Motor neuron (in vitro differentiated cells): ENCODE data around the gene APMAP. TPM values are rescaled to one million over a fixed set of nuclear protein-coding genes. Genes with fewer than 3 reads are reported as not detected.
"Not testable (repeated sequence)": the region's sequence is repeated elsewhere in the genome, so short reads cannot be mapped to it uniquely, and the experiment has no call there.

Experiments used
- ATAC-seq, 8 experiments: fragments of 200-7000 bp; cut with Tn5 transposase; replicated peaks in 6 of 8; 2 replicates each; pipeline ENCODE4 v1.8.0; 2021; ENCODE audit warnings: mild to moderate bottlenecking in 8 of 8, moderate library complexity in 8 of 8
- H3K27ac ChIP-seq, 2 donors: fragments of 250-450 bp; sonication (Bioruptor Pico); 2 replicates each; pipeline ENCODE4 v1.9.0; 2021; ENCODE audit warnings: antibody characterized with exemption in 2 of 2, mild to moderate bottlenecking in 2 of 2, moderate library complexity in 1 of 2
- H3K4me1 ChIP-seq, 2 donors: fragments of 250-450 bp; sonication (Bioruptor Pico); replicated peaks in 1 of 2; 2 replicates each; pipeline ENCODE4 v1.6.1; 2021; ENCODE audit warnings: antibody characterized with exemption in 2 of 2, mild to moderate bottlenecking in 2 of 2, moderate library complexity in 1 of 2
- H3K4me3 ChIP-seq, 5 donors: fragments of 250-450 bp; sonication (Bioruptor Pico); 2 replicates each; pipeline ENCODE4 v1.9.0; 2021; ENCODE audit warnings: antibody characterized with exemption in 5 of 5, mild to moderate bottlenecking in 5 of 5, moderate library complexity in 4 of 5
- WGBS, 10 experiments: fragments of 450-650 bp; shearing (Covaris generic); methylation state at CpG; one replicate each; pipeline ENCODE4 v1.0.0; 2022; 5-methylcytosine and 5-hydroxymethylcytosine counted together
- in situ Hi-C, 9 experiments: fragments of 400-800 bp; cut with MboI; loops; one replicate each; pipeline ENCODE4 v1.15.0; 2021; ENCODE audit warnings: low sequenced_read_pairs in 9 of 9, low pct_unique_long_range_greater_than_20kb in 2 of 9; ENCODE audit not compliant: unreplicated experiment in 9 of 9
- total RNA-seq, 8 experiments: library from RNA; unstranded; fragments of 300-600 nt; gene quantifications; 2 replicates each; pipeline versions ENCODE4 v1.2.3 to v1.2.4, GENCODE V29; 2022

Gene APMAP
- total RNA-seq, 8 experiments from 2014 or later: 47.5 to 163 (median 73.7) TPM

DNA sequence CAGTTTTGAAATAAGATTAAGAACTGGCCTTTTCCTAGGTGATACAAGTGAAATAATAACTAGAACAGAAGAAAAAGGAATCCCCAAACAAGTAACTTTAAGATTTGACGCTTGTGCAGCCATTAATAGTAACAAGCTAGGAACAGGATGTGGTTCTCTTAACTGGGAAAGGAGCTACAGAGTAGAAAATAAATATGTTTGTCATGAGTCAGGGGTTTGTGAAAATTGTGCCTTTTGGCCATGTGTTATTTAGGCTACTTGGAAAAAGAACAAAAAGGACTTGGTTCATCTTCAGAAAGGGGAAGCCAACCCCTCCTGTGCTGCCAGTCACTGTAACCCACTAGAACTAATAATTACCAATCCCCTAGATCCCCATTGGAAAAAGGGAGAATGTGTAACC, 60.7 kb downstream of the APMAP start:
- ATAC-seq, H3K27ac ChIP-seq, H3K4me1 ChIP-seq, H3K4me3 ChIP-seq, in situ Hi-C loops: not testable (repeated sequence)
- WGBS, 10 experiments: 0 to 100% (median 70%) methylated on average over 1 of the region's 1 CpG; no CpG with 5 or more reads in 4 of the 10 experiments

DNA sequence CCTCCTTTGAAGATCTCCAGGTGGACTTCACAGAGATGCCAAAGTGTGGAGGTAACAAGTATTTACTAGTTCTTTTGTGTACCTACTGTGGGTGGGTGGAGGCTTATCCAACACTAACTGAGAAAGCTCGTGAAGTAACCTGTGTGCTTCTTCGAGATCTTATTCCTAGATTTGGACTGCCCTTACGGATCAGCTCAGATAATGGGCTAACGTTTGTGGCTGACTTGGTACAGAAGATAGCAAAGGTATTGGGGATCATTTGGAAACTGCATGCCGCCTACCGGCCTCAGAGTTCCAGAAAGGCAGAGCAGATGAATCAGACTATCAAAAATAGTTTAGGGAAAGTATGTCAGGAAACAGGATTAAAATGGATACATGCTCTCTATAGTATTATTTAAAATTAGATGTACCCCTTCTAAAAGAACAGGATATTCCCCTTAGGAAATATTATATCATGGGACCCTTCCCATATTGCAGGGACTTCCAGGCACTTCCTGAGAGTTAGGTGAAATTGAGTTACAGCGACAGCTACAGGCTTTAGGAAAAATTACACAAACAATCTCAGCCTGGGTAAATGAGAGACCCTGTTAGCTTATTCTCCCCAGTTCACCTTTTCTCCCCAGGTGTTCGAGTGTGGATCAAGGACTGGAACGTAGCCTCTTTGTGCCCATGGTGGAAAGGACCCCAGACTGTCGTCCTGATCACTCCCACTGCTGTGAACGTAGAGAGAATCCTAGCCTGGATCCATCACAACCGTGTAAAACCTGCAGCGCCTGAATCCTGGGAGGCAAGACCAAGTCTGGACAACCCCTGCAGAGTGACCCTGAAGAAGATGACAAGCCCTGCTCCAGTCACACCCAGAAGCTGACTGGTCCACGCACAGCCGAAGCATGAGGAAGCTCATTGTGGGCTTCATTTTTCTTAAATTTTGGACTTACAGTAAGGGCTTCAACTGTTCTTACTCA, 61.5 kb downstream of the APMAP start:
- ATAC-seq, H3K27ac ChIP-seq, H3K4me1 ChIP-seq, H3K4me3 ChIP-seq, in situ Hi-C loops: not testable (repeated sequence)
- WGBS, 10 experiments: 60 to 80% (median 68%) methylated on average over 1 to 13 of the region's 15 CpGs; no CpG with 5 or more reads in 2 of the 10 experiments

DNA sequence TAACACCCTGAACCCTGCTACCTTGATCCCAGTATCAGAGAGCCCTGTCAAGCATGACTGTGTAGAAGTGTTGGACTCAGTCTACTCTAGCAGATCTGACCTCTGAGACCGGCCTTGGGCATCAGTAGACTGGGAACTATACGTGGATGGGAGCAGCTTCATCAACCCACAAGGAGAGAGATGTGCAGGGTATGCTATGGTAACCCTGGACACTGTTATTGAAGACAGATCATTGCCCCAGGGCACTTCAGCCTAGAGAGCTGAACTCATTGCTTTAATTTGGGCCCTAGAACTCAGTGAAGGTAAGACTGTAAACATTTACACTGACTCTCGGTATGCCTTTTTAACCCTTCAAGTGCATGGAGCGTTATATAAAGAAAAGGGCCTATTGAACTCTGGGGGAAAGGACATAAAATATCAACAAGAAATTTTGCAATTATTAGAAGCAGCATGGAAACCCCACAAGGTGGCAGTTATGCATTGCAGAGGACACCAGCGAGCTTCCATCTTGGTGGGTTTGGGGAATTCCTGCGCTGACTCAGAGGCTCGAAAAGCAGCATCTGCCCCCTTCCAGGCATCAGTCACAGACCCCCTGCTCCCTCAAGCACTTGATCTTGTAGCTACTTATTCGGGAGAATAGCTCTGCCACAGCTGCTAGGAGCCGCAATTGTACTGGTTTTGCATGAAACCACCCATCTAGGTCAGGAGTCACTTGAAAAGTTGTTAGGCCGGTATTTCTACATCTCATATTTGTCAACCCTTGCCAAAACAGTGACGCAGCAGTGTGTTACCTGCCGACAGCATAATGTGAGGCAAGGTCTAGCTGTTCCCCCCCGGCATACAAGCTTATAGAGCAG, 62.5 kb downstream of the APMAP start:
- 0 to 84% (median 71%) methylated on average over 3 to 8 of the region's 13 CpGs; no CpG with 5 or more reads in 3 of the 10 experiments for WGBS, 10 experiments
- H3K4me1 ChIP-seq, H3K4me3 ChIP-seq, H3K27ac ChIP-seq, ATAC-seq, in situ Hi-C loops: not testable (repeated sequence)

DNA sequence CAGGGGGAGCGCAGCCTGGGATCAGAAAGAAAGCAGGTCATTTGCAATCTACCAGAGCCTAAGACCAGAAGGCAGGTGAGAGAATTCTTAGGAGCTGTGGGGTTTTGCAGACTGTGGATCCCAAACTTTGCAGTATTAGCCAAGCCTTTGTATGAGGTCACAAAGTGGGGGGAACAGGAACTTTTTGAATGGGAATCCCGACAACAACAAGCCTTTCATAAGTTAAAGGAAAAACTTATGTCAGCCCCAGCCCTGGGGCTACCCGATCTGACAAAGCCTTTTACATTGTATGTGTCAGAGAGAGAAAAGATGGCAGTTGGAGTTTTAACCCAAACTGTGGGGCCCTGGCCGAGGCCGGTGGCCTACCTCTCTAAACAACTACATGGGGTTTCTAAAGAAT, 63.3 kb downstream of the APMAP start:
- H3K4me3 ChIP-seq, in situ Hi-C loops, ATAC-seq, H3K4me1 ChIP-seq, H3K27ac ChIP-seq: not testable (repeated sequence)
- WGBS, 10 experiments: 17 to 100% (median 67%) methylated on average over 1 to 4 of the region's 5 CpGs; no CpG with 5 or more reads in 3 of the 10 experiments

DNA sequence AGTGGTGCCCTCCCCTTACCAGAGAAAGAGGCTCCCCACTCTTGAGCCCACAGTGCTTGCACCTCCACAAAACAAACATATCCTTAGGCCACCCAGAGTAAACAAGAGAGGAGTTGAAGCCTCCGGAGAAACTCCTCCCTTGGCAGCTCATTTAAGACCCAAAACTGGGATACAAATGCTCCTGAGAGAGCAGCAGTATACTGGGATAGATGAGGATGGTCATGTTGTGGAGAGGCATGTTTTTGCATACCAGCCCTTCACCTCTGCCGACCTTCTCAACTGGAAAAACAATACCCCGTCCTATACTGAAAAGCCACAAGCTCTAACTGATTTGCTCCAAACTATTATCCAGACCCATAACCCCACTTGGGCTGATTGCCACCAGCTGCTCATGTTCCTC, 71.8 kb downstream of the APMAP start:
- H3K27ac ChIP-seq, ATAC-seq, H3K4me3 ChIP-seq, H3K4me1 ChIP-seq: not testable (repeated sequence)
- WGBS, 10 experiments: 20% methylated on average over 1 of the region's 3 CpGs; no CpG with 5 or more reads in 9 of the 10 experiments
- in situ Hi-C loops: loop anchor here in 5 of 9 experiments (25.0 kb wide), 2 partner anchors 133 to 983 kb away; no protein-coding TSS in a partner anchor

DNA sequence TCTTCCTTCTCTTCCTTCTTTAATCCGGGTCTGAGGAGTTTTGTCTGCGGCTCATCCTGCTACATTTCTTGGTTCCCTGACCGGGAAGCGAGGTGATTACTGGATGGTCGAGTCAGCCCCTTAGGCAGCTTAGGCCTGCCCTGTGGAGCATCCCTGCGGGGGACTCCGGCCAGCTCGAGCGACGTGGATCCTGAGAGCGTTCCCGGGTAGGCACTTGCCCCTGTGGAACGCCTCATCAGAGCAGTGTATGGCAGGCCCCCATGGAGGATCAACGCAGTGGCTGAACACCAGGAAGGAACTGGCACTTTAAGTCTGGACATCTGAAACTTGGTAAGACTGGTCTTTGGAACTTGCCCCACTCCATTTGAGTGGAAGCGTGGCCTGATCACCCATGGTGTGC, 72.9 kb downstream of the APMAP start:
- 83 to 100% (median 100%) methylated on average over 1 to 2 of the region's 15 CpGs; no CpG with 5 or more reads in 7 of the 10 experiments for WGBS, 10 experiments

DNA sequence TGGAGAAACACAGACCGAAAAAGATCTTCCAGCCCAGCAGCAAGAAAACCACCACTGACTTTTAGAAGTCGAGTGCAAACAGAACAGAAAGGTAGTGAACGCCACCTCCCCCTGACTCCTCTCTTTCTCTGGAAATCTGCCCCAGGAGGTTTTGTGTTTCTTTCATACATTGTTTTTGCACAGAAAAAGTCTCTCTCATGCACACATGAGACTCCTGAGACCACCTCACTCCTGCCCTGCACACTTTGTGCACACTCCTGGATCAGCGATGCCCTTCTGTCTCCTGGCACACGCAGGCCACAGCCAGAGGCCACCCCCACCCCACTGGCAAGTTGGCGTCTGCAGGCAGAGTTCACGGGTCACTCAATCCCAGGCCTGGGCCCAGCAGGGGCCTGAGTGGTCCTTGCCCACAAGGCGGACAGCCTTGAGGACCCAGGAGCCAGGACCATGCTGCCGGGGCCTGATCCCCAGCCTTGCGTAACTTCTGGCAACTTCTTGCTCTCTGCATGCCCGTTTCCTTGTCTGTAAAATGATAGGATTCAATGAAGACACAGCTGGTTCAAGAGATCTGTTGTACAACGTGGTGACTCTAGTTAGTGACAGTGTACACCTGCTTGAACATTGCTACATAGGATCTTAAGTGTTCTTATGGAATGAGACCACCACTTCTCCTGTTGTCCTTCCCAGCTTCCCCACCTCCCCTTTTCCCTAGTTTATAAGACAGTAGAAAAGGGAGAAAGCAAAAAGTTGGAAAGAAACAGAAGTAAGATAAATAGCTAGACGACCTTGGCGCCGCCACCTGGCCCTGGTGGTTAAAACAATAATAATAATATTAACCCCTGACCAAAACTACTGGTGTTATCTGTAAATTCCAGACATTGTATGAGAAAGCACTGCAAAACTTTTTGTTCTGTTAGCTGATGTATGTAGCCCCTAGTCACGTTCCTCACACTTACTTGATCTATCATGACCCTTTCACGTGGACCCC, 73.7 kb downstream of the APMAP start:
- WGBS, 10 experiments: 0 to 92% (median 39%) methylated on average over 1 to 10 of the region's 17 CpGs; no CpG with 5 or more reads in 1 of the 10 experiments
- Histone ChIP-seq H3K27ac (no peak overlapping the region), H3K4me1 (peaks cover 0 to 9% of the 10 kb centered on the region in 2 donors), H3K4me3 (no peak overlapping the region)
- in situ Hi-C loops: loop anchor here in 6 of 9 experiments (10.0 to 25.0 kb wide), 3 partner anchors 132 to 982 kb away; no protein-coding TSS in a partner anchor
- ATAC-seq: peak in 2 of 8 experiments; percentile 8 to 12

More for the DNA sequence above, 72.9 kb downstream of the APMAP start:
- H3K27ac ChIP-seq, ATAC-seq, H3K4me1 ChIP-seq, H3K4me3 ChIP-seq: not testable (repeated sequence)
- in situ Hi-C loops: loop anchor here in 6 of 9 experiments (10.0 to 25.0 kb wide), 3 partner anchors 132 to 982 kb away; no protein-coding TSS in a partner anchor

DNA sequence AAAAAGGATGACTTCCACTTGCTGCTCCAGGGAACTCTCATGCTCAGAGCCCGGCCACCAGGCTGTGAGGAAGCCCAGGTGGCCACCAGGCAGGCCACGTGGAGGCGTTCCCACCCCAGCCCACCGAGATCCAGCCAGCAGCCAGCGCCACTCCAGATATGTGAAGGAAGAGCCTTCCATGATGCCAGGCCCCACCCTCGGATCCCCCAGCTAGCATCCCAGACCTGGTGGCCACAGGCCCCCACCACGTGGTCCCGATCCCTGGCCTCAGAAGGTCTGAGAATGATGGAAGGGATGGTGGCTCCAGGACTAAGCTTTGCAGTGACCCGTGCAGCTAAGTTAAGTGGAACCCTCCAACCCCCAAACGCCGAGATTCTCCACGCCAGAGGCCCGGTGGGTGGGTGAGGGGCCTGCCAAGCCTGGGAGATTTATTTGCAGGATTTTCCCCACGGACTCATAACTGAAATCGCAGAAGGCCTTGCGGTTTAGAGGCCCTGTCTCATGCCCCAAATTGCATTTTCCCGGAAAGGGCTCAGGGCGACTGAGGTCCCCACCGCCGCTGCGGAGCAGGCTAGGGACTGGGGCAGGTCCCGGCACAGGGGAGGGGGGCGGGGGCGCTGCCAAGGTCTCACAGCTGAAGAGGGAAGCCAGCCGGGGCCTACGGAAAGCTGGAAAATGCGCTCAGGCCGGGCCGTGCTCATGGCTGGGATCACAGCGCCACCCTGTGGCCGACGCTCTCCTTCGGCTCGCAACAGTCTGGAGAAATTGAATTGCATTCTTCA, 74.6 kb downstream of the APMAP start:
- 0 to 27% (median 12%) methylated on average over 1 to 18 of the region's 34 CpGs; no CpG with 5 or more reads in 6 of the 10 experiments for WGBS, 10 experiments
- H3K27ac ChIP-seq: no peak overlapping the region
- H3K4me1 ChIP-seq: peaks cover 0 to 9% of the 10 kb centered on the region in 2 donors
- in situ Hi-C loops: loop anchor here in 6 of 9 experiments (10.0 to 25.0 kb wide), 3 partner anchors 131 to 981 kb away; no protein-coding TSS in a partner anchor
- peak; percentile 83 to 100 (median 96) for ATAC-seq
- no peak overlapping the region for H3K4me3 ChIP-seq

DNA sequence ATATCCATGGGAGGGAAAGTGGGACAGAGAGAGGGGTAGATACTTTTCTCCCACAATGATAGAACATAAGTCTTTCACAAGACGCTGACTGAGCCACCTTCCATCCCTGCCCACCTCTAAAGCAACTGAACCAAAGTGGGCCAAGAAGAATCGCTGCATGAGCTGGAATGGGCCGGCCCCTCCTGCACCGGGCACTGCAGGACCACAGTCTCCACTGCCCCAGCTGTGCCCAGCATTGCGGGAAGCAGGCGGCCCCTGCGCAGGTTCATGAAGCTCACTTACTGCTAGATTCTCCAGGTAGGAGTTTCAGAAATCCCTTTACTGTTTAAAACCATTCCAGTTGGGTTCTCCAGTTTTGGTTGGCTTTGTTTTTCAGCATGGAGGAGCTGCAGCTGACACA, 75.5 kb downstream of the APMAP start:
- WGBS, 10 experiments: 75 to 100% (median 100%) methylated on average over 1 to 2 of the region's 7 CpGs; no CpG with 5 or more reads in 7 of the 10 experiments
- Histone ChIP-seq H3K27ac (no peak overlapping the region), H3K4me3 (no peak overlapping the region), H3K4me1 (peaks cover 0 to 9% of the 10 kb centered on the region in 2 donors)
- no peak for ATAC-seq
- in situ Hi-C loops: loop anchor here in 6 of 9 experiments (10.0 to 25.0 kb wide), 3 partner anchors 130 to 980 kb away; no protein-coding TSS in a partner anchor

DNA sequence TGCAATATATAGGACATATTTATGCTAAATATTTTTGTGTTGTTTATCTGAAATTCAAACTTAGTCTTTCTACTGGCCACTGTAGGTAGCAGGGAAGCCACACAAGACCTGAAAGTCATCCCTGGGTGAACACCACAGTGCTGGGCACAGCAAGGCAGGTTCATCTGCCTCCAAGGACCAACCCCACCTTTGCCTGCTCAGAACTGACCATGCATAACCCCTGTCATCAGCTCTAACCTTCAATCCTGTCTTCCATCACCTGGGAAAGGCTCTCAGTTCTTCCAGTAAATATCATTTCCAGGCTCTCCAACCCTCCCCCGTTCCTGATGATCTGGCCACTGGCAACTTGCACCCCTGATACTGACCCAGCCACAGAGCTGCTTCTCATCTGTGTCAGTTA, 76.1 kb downstream of the APMAP start:
- Histone ChIP-seq H3K4me3 (no peak overlapping the region), H3K4me1 (peaks cover 0 to 9% of the 10 kb centered on the region in 2 donors), H3K27ac (no peak overlapping the region)
- in situ Hi-C loops: loop anchor here in 6 of 9 experiments (10.0 to 25.0 kb wide), 3 partner anchors 129 to 979 kb away; no protein-coding TSS in a partner anchor
- no peak for ATAC-seq
- WGBS, 10 experiments: 83 to 100% methylated on average over 1 of the region's 1 CpG; no CpG with 5 or more reads in 8 of the 10 experiments

DNA sequence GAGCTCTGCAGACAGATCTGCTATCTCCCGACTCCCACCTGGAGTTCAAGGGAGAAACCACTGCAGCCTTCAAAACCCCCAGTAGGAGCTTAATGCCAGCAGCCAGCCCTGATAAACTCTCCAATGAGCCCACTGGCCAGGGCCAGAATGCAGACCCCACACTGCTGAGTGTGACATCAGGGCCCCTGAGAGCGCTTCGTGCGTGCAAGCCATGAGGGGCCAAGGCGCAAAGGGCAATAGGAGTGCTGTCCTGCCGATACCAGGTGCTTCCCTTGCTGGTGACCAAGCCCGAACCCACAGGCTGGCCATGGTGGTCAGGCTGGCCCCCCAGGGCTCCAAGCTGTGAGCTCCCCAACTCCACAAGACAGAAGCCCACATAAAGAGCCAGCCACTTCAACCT, 76.7 kb downstream of the APMAP start:
- 87 to 100% (median 100%) methylated on average over 1 to 3 of the region's 7 CpGs; no CpG with 5 or more reads in 6 of the 10 experiments for WGBS, 10 experiments
- ATAC-seq: no peak
- in situ Hi-C loops: loop anchor here in 6 of 9 experiments (10.0 to 25.0 kb wide), 3 partner anchors 129 to 979 kb away; no protein-coding TSS in a partner anchor
- H3K4me1 ChIP-seq: peaks cover 0 to 9% of the 10 kb centered on the region in 2 donors
- H3K4me3 ChIP-seq: no peak overlapping the region
- H3K27ac ChIP-seq: no peak overlapping the region
